GM12872 (cell line): ENCODE results near the gene DNLZ.

Source experiments
- CTCF ChIP-seq: IDR thresholded peaks from 3 replicates; pipeline ENCODE4 v1.5.1; 2011; ENCODE audit warnings: low read depth, mild to moderate bottlenecking, low read length, moderate library complexity; ENCODE audit not compliant: insufficient read depth

The DNLZ gene

GRCh38 chr9:136345281-136346156 is 18.0 kb downstream of the DNLZ start:
- TF ChIP-seq CTCF = no peak

GRCh38 chr9:136344544-136345280 is 18.8 kb downstream of the DNLZ start:
- TF ChIP-seq CTCF = no peak

- TF ChIP-seq CTCF = no peak
These were observed 19.7 kb downstream of the DNLZ start for GRCh38 chr9:136343884-136344269.

GRCh38 chr9:136343121-136343883 is 20.2 kb downstream of the DNLZ start:
- TF ChIP-seq CTCF = no peak

- no peak for TF ChIP-seq CTCF
These were observed 21.1 kb downstream of the DNLZ start for GRCh38 chr9:136342181-136343120.

GRCh38 chr9:136341769-136342168 is 21.8 kb downstream of the DNLZ start:
- TF ChIP-seq CTCF = no peak
